K562 (cell line): ENCODE results near the gene HEXIM1. TPM values are rescaled to one million over a fixed set of nuclear protein-coding genes. Genes with fewer than 3 reads are reported as not detected.

ENCODE experiments used
- CC2D1A ChIP-seq: fragments of 450-650 bp; IDR thresholded peaks from 2 replicates; pipeline ENCODE4 v1.6.1; 2017; ENCODE audit warnings: mild to moderate bottlenecking
- NR0B1 ChIP-seq: fragments of 450-650 bp; IDR thresholded peaks from one replicate; pipeline ENCODE4 v1.6.1; 2018; ENCODE audit warnings: mild to moderate bottlenecking, moderate library complexity; ENCODE audit not compliant: partially characterized antibody
- PTBP1 ChIP-seq: fragments of 200-400 bp; formaldehyde crosslinking; IDR thresholded peaks from 2 replicates; pipeline ENCODE4 v1.6.1; 2017; ENCODE audit warnings: low read depth, low read length
- STAT5A ChIP-seq: IDR thresholded peaks from 2 replicates; pipeline ENCODE4 v1.6.1; 2012; ENCODE audit warnings: low read length, inconsistent platforms, borderline replicate concordance
- TAL1 ChIP-seq: fragments of 450-650 bp; IDR thresholded peaks from 2 replicates; pipeline ENCODE4 v1.6.1; 2016; ENCODE audit warnings: mild to moderate bottlenecking
- ZFP1 ChIP-seq: fragments of 450-650 bp; formaldehyde crosslinking; IDR thresholded peaks from 2 replicates; pipeline ENCODE4 v1.4.0; 2020; ENCODE audit warnings: mild to moderate bottlenecking, mixed read lengths
- ZNF197 ChIP-seq: fragments of 200-800 bp; sonication (Bioruptor generic); IDR thresholded peaks from 2 replicates; pipeline ENCODE4 v1.6.1; 2016; ENCODE audit warnings: low read depth, missing genetic modification characterization, missing compliant biosample characterization
- ZNF407 ChIP-seq: fragments of 450-650 bp; IDR thresholded peaks from 2 replicates; pipeline ENCODE4 v1.6.1; 2016; ENCODE audit warnings: low read depth
- polyA plus RNA-seq, 8 experiments: library from polyadenylated mRNA; depleted of rRNA in 4 of 8; stranded (reverse) in 5 of 8; unstranded in 3 of 8; fragments of >200 nt; fragmentation: Nextera tagmentation in 2 of 8; fragmentation: Illumina TruSeq in 1 of 8; extraction: Ambion mirVana in 2 of 8; extraction: Trizol in 1 of 8; gene quantifications; 2 replicates each; pipeline versions ENCODE4 v1.2.1 to v1.2.3, GENCODE V29; 2011 to 2014; ENCODE audit warnings: inconsistent platforms in 1 of 8, missing spikeins in 1 of 8
- total RNA-seq, 7 experiments: library from RNA; depleted of rRNA in 6 of 7; stranded (reverse); fragments of >200 nt in 6 of 7; fragmentation: Illumina TruSeq in 2 of 7; extraction: Trizol in 2 of 7; gene quantifications; 2 replicates each; pipeline versions ENCODE4 v1.2.1 to v1.2.3, GENCODE V29; 2011 to 2021; ENCODE audit warnings: low replicate concordance in 1 of 7

The HEXIM1 gene
- total and polyA plus RNA-seq, 9 of the 15 experiments (the other 6 are each of a cell fraction or from before 2014, with no cell fraction given), result 1.4 to 28.3 (median 9.1) TPM

DNA sequence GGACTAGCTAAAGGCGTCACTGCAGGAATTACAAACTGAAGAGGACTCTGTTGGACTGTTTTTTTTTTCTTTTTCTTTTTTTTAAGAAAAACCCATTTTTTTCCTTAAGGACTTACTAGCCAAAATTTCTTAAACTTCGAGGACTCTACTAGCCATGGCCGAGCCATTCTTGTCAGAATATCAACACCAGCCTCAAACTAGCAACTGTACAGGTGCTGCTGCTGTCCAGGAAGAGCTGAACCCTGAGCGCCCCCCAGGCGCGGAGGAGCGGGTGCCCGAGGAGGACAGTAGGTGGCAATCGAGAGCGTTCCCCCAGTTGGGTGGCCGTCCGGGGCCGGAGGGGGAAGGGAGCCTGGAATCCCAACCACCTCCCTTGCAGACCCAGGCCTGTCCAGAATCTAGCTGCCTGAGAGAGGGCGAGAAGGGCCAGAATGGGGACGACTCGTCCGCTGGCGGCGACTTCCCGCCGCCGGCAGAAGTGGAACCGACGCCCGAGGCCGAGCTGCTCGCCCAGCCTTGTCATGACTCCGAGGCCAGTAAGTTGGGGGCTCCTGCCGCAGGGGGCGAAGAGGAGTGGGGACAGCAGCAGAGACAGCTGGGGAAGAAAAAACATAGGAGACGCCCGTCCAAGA is 878 bp downstream of the HEXIM1 start (continued):
- TF ChIP-seq ZNF407 (no peak), STAT5A (no peak), NR0B1 (no peak), TAL1 (no peak), ZNF197 (CRISPR knock-in tag) (no peak), PTBP1 (no peak), CC2D1A (no peak), ZFP1 (CRISPR knock-in tag) (no peak)
